GM19468 (cell line): Measurements from ENCODE around the gene MACIR.
"Not testable (repeated sequence)": the region's sequence is repeated elsewhere in the genome, so short reads cannot be mapped to it uniquely, and the experiment has no call there.

Experiments used
- ATAC-seq: cut with Tn5 transposase; IDR thresholded peaks from one replicate; pipeline ENCODE4 v1.9.1; 2021; ENCODE audit warnings: mild to moderate bottlenecking, moderate library complexity, moderate number of reproducible peaks; ENCODE audit not compliant: unreplicated experiment; ENCODE audit errors: extremely low read depth

Gene MACIR

GRCh38 chr5:103258368-103258956 lies at the start of gene MACIR:
Gene MACIR (plus strand): TSS chr5:103258763. CDS start chr5:103275920, 17,157 bp downstream.
- peak; percentile 71 for ATAC-seq

DNA sequence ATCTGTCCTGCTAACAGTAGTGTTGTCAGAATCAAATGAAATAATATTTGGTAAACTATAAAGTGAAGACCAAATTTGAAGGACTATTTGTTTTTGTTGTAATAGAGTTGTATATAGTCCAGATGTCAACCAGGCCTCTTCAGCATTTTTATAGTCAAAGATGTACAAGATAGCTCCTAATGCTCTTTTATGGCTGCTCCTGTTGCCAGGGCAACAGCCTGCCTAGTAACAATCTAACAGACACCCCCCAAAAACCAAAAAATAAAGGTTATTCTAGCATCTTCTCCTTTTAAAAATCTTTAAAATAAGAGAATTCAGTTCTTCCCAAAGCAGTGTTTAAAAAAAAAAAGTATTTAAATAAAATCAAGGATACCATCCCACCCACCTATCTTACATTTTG lies 49.5 kb upstream of the MACIR start:
- ATAC-seq: no peak

- no peak for ATAC-seq
Observed at GRCh38 chr5:103210952-103211351, 47.6 kb upstream of the MACIR start.

GRCh38 chr5:103211576-103212561 lies 46.7 kb upstream of the MACIR start:
- ATAC-seq: no peak

GRCh38 chr5:103216137-103216536 lies 42.4 kb upstream of the MACIR start:
- ATAC-seq: no peak

- no peak for ATAC-seq
Observed at GRCh38 chr5:103216697-103217096, 41.9 kb upstream of the MACIR start.

DNA sequence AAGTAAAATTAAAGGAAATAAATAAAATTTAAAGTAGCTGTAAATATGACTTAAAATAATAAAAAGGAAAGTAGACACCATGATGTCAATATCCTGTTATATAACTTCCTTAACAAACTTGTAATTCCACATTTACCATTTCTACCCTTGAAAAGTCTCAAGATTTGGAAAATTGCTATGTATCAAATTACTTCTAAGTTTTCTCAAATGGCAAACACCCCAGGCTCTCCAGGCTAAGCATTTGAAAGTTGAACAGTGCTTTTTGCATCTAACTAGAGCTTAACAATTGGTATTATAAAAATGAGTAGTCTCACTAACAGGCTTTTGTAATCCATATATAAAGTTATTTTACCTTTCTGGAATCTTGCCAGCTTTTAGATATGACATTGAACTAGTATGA lies 41.5 kb upstream of the MACIR start:
- ATAC-seq: no peak

GRCh38 chr5:103218164-103218563 lies 40.4 kb upstream of the MACIR start:
- ATAC-seq: no peak

- ATAC-seq: not testable (repeated sequence)
Observed at GRCh38 chr5:103219074-103219473, 39.5 kb upstream of the MACIR start.

- no peak for ATAC-seq
Observed at GRCh38 chr5:103223031-103223955, 35.3 kb upstream of the MACIR start.

- peak; percentile 79 for ATAC-seq
Observed at GRCh38 chr5:103224118-103224893, 34.3 kb upstream of the MACIR start.

GRCh38 chr5:103224894-103225246 lies 33.7 kb upstream of the MACIR start:
- ATAC-seq: no peak

GRCh38 chr5:103228061-103228460 lies 30.5 kb upstream of the MACIR start:
- ATAC-seq: no peak

DNA sequence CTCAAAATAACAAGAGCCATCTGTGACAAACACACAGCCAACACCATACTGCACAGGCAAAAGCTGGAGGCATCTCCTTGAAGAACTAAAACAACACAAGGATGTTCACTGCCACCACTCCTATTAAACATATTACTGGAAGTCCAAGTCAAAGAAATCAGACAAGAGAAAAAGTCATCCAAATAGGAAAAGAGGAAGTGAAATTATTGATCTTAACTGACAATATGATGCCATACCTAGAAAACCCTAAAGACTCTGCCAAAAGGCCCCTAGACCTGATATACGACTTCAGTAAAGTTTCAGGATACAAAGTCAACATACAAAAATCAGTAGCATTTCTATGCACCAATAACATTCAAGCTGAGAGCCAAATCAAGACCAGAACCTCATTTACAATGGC lies 30.0 kb upstream of the MACIR start:
- ATAC-seq: no peak

- ATAC-seq: peak; percentile 36
Observed at GRCh38 chr5:103232393-103232999, 26.1 kb upstream of the MACIR start.

- ATAC-seq: no peak
Observed at GRCh38 chr5:103234239-103234975, 24.2 kb upstream of the MACIR start.

DNA sequence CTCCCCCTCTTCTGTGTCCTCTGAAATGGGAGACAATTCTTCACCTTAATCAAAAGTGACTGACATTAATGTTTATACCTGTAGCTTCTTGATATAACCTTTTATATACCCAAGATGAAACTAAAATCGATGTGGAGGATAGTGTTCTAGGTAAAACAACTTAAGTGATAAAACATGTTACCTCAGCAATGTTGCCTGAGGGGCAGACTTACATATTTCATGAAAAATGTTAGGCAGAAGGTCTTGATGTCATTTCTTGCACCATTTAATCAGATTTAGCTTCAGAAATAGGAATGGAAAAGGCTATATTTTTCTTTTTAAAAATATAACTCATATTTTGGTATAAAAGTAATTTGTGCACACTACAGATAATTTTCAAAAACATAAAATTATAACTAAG lies 22.7 kb upstream of the MACIR start:
- ATAC-seq: no peak

- ATAC-seq: no peak
Observed at GRCh38 chr5:103237778-103238177, 20.8 kb upstream of the MACIR start.

DNA sequence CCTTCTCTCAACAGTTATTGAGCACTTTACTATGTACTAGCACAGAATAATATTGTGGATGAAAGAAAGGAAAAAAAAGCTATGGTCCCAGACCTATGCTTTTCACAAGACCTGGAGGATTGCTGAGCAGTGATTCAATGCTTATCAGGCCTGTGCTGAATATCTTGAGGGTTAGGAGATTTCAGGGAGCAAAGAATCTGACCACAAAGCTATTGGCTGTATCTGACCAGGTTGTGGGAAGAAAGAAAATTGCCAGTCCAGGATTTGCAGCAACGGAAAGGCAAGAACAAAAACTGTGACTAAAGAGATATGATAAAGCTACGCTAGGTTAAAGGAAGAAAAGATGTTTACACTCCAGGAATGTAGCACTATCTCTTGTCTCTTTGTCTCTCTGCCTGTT lies 14.9 kb upstream of the MACIR start:
- ATAC-seq: no peak
